H9 (cell line): ENCODE data around the gene THSD4. TPM values are rescaled to one million over a fixed set of nuclear protein-coding genes. Genes with fewer than 3 reads are reported as not detected.

Experiments
- DNase-seq: peaks from one replicate; pipeline ENCODE4 v3.0.0-alpha.2; 2017
- H2AFZ ChIP-seq: one replicate; pipeline ENCODE4 v1.6.1; 2013; ENCODE audit warnings: mild to moderate bottlenecking, low read length, control low read depth, moderate library complexity
- H2AK5ac ChIP-seq: 2 replicates; pipeline ENCODE4 v1.6.1; 2013; ENCODE audit warnings: low read length, control low read depth, mixed read lengths; ENCODE audit not compliant: insufficient read length
- H2BK120ac ChIP-seq: one replicate; pipeline ENCODE4 v1.6.1; 2013; ENCODE audit warnings: low read depth, mild to moderate bottlenecking, low read length, control low read depth, inconsistent platforms; ENCODE audit not compliant: poor library complexity, severe bottlenecking
- H2BK12ac ChIP-seq: 2 replicates; pipeline ENCODE4 v1.6.1; 2013; ENCODE audit warnings: low read length, control low read depth, mixed read lengths, low read depth; ENCODE audit not compliant: insufficient read length
- H2BK15ac ChIP-seq: 2 replicates; pipeline ENCODE4 v1.6.1; 2013; ENCODE audit warnings: low read depth, low read length, control low read depth
- H2BK20ac ChIP-seq: one replicate; pipeline ENCODE4 v1.6.1; 2013; ENCODE audit warnings: low read depth, mild to moderate bottlenecking, low read length, control low read depth, inconsistent platforms; ENCODE audit not compliant: poor library complexity, severe bottlenecking
- H2BK5ac ChIP-seq: 2 replicates; pipeline ENCODE4 v1.6.1; 2013; ENCODE audit warnings: low read length, control low read depth, mixed read lengths; ENCODE audit not compliant: insufficient read length
- H3K14ac ChIP-seq: 2 replicates; pipeline ENCODE4 v1.6.1; 2013; ENCODE audit warnings: low read length, control low read depth; ENCODE audit not compliant: insufficient read depth
- H3K18ac ChIP-seq: 2 replicates; pipeline ENCODE4 v1.6.1; 2013; ENCODE audit warnings: low read depth, mild to moderate bottlenecking, mixed read lengths, low read length, control low read depth; ENCODE audit not compliant: insufficient read length
- H3K23ac ChIP-seq: 2 replicates; pipeline ENCODE4 v1.6.1; 2013; ENCODE audit warnings: low read length, control low read depth, mixed read lengths, low read depth; ENCODE audit not compliant: insufficient read length
- H3K23me2 ChIP-seq: 2 replicates; pipeline ENCODE4 v1.6.1; 2013; ENCODE audit warnings: low read depth, mild to moderate bottlenecking, mixed read lengths, low read length, control low read depth; ENCODE audit not compliant: insufficient read length, poor library complexity, severe bottlenecking
- H3K27ac ChIP-seq: 2 replicates; pipeline ENCODE4 v1.5.1; 2013; ENCODE audit warnings: low read length, control low read depth, mixed read lengths, low read depth; ENCODE audit not compliant: insufficient read length
- H3K27me3 ChIP-seq: 2 replicates; pipeline ENCODE4 v1.6.1; 2013; ENCODE audit warnings: low read length, control low read depth, inconsistent platforms; ENCODE audit not compliant: insufficient read depth
- H3K4ac ChIP-seq: 2 replicates; pipeline ENCODE4 v1.6.1; 2013; ENCODE audit warnings: low read depth, mild to moderate bottlenecking, control low read depth, inconsistent platforms, low read length, moderate library complexity
- H3K4me1 ChIP-seq: 2 replicates; pipeline ENCODE4 v1.6.1; 2013; ENCODE audit warnings: low read length, control low read depth, inconsistent platforms; ENCODE audit not compliant: insufficient read depth
- H3K4me2 ChIP-seq: 2 replicates; pipeline ENCODE4 v1.6.1; 2013; ENCODE audit warnings: low read length, control low read depth, mixed read lengths; ENCODE audit not compliant: insufficient read length, insufficient read depth
- H3K56ac ChIP-seq: 2 replicates; pipeline ENCODE4 v1.6.1; 2013; ENCODE audit warnings: low read depth, mild to moderate bottlenecking, mixed read lengths, low read length, control low read depth; ENCODE audit not compliant: insufficient read length
- H3K79me1 ChIP-seq: 2 replicates; pipeline ENCODE4 v1.6.1; 2013; ENCODE audit warnings: low read depth, mild to moderate bottlenecking, moderate library complexity, low read length, control low read depth, inconsistent platforms; ENCODE audit not compliant: insufficient read depth, poor library complexity, severe bottlenecking
- H3K79me2 ChIP-seq: 2 replicates; pipeline ENCODE4 v1.6.1; 2013; ENCODE audit warnings: low read length, control low read depth, inconsistent platforms; ENCODE audit not compliant: insufficient read depth
- H3K9ac ChIP-seq: 2 replicates; pipeline ENCODE4 v1.6.1; 2013; ENCODE audit warnings: low read length, control low read depth, mixed read lengths; ENCODE audit not compliant: insufficient read length; ENCODE audit errors: extremely low read depth
- H3K9me3 ChIP-seq: one replicate; pipeline ENCODE4 v1.6.1; 2013; ENCODE audit warnings: low read depth, low read length, inconsistent platforms; ENCODE audit not compliant: control insufficient read depth
- H3T11ph ChIP-seq: one replicate; pipeline ENCODE4 v1.6.1; 2013; ENCODE audit warnings: mild to moderate bottlenecking, low read length, control low read depth, inconsistent platforms
- H4K20me1 ChIP-seq: one replicate; pipeline ENCODE4 v1.6.1; 2013; ENCODE audit not compliant: control insufficient read depth, insufficient read length, insufficient read depth
- H4K5ac ChIP-seq: 2 replicates; pipeline ENCODE4 v1.6.1; 2013; ENCODE audit warnings: low read depth, mild to moderate bottlenecking, mixed read lengths, low read length, control low read depth; ENCODE audit not compliant: insufficient read length
- H4K8ac ChIP-seq: replicated peaks from 2 replicates; pipeline ENCODE4 v1.6.1; 2013; ENCODE audit warnings: low read length, control low read depth, mixed read lengths, low read depth; ENCODE audit not compliant: insufficient read length
- H4K91ac ChIP-seq: 2 replicates; pipeline ENCODE4 v1.6.1; 2013; ENCODE audit warnings: low read depth, mild to moderate bottlenecking, moderate library complexity, mixed read lengths, low read length, control low read depth; ENCODE audit not compliant: insufficient read length
- H3K27ac Mint-ChIP-seq, 3 experiments: 2 replicates in 2 of 3; 3 replicates in 1 of 3; pipeline ENCODE4 v1.8.0; 2020 to 2021; ENCODE audit warnings: mixed read lengths in 3 of 3, mild to moderate bottlenecking in 1 of 3, moderate library complexity in 1 of 3
- H3K27me3 Mint-ChIP-seq: 2 replicates; pipeline ENCODE4 v1.8.0; 2021; ENCODE audit warnings: low read depth, mild to moderate bottlenecking, moderate library complexity, mixed read lengths
- H3K36me3 Mint-ChIP-seq, 3 experiments: 2 replicates in 2 of 3; 3 replicates in 1 of 3; pipeline ENCODE4 v1.8.0; 2020 to 2021; ENCODE audit warnings: low read depth in 3 of 3, mixed read lengths in 3 of 3; ENCODE audit not compliant: insufficient read depth in 1 of 3
- H3K4me1 Mint-ChIP-seq, 2 experiments: 2 replicates each; pipeline ENCODE4 v1.8.0; 2020; ENCODE audit warnings: mixed read lengths in 2 of 2
- H3K4me3 Mint-ChIP-seq, 2 experiments: 2 replicates in 1 of 2; 3 replicates in 1 of 2; pipeline ENCODE4 v1.8.0; 2020 to 2021; ENCODE audit warnings: mild to moderate bottlenecking in 2 of 2, mixed read lengths in 2 of 2, moderate library complexity in 1 of 2
- H3K9me3 Mint-ChIP-seq, 2 experiments: 2 replicates in 1 of 2; 3 replicates in 1 of 2; pipeline ENCODE4 v1.8.0; 2020; ENCODE audit warnings: mild to moderate bottlenecking in 2 of 2, mixed read lengths in 2 of 2, moderate library complexity in 1 of 2
- WGBS: extraction: QIAGEN DNeasy Blood & Tissue Kit; methylation state at CpG from one replicate; pipeline ENCODE4 v1.1.7; 2013; ENCODE audit warnings: missing lambda C conversion rate, low lambda C conversion rate, mixed read lengths; ENCODE audit not compliant: insufficient read length; ENCODE audit errors: extremely low coverage; 5-methylcytosine and 5-hydroxymethylcytosine counted together
- total RNA-seq: library from RNA; stranded (reverse); gene quantifications from 2 replicates; pipeline ENCODE4 v1.2.1, GENCODE V29; 2021
- TF ChIP-seq, protein P1 (sequence below): fragments of 200-600 bp; sonication (generic); conservative IDR thresholded peaks from 3 replicates; pipeline ENCODE4 v1.8.0; 2021; ENCODE audit warnings: antibody characterized with exemption, mild to moderate bottlenecking

THSD4 gene
- total RNA-seq, 1 experiment from 2014 or later: 5.5 TPM

DNA sequence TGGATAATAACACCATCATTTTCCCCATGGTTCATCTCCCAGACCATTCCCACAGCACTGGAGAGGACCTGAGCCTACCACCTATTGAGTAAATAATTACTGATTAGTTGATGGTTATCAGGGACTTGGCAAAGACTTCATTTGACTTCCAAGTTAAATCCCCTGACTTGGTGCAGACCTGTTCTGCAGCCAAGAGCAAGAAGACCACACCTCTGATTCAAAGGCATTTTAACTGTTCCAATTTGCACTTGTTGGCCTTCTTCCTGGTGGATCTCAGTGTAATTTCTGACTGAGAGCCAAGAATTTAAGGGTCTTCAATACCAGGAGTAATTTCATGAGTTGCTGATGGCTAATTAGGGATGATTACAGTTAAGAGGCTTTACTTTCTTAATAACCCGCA, 24.0 kb downstream of the THSD4 start:
- Histone ChIP-seq H3K9me3 (no peaks in the 10 kb centered on the region), H3K56ac (no peak overlapping the region), H3K23me2 (no peaks in the 10 kb centered on the region), H2BK12ac (no peak overlapping the region), H2BK20ac (no peak overlapping the region), H3T11ph (no peak overlapping the region), H2AFZ (no peak overlapping the region), H2BK120ac (no peak overlapping the region), H3K27me3 (no peaks in the 10 kb centered on the region), H3K14ac (no peak overlapping the region), H2BK5ac (no peak overlapping the region), H4K20me1 (no peaks in the 10 kb centered on the region), H3K23ac (no peak overlapping the region), H3K4ac (no peak overlapping the region), H3K4me1 (no peaks in the 10 kb centered on the region; the same call in 1 of the 2 replicates), H4K8ac (no peak overlapping the region), H3K18ac (no peak overlapping the region), H3K9ac (no peak overlapping the region), H2BK15ac (no peak overlapping the region), H3K27ac (no peak overlapping the region), H3K79me2 (no peaks in the 10 kb centered on the region), H3K4me2 (no peak overlapping the region), H3K79me1 (no peaks in the 10 kb centered on the region), H2AK5ac (no peak overlapping the region), H4K91ac (no peak overlapping the region), H4K5ac (no peak overlapping the region)
- WGBS: no CpG with 5 or more reads among the region's 1 CpG
- no peak for DNase-seq
- Mint-ChIP-seq H3K36me3 (peaks cover 0 to 5% (median 3%) of the 10 kb centered on the region in 3 experiments; a peak in 3 of 7 replicates), H3K27ac (no peak overlapping the region), H3K4me1 (peaks cover 18 to 20% of the 10 kb centered on the region in 2 experiments), H3K27me3 (no peaks in the 10 kb centered on the region), H3K9me3 (no peaks in the 10 kb centered on the region; a peak in 1 of 5 replicates), H3K4me3 (no peak overlapping the region)
- TF ChIP-seq, protein P1, sequence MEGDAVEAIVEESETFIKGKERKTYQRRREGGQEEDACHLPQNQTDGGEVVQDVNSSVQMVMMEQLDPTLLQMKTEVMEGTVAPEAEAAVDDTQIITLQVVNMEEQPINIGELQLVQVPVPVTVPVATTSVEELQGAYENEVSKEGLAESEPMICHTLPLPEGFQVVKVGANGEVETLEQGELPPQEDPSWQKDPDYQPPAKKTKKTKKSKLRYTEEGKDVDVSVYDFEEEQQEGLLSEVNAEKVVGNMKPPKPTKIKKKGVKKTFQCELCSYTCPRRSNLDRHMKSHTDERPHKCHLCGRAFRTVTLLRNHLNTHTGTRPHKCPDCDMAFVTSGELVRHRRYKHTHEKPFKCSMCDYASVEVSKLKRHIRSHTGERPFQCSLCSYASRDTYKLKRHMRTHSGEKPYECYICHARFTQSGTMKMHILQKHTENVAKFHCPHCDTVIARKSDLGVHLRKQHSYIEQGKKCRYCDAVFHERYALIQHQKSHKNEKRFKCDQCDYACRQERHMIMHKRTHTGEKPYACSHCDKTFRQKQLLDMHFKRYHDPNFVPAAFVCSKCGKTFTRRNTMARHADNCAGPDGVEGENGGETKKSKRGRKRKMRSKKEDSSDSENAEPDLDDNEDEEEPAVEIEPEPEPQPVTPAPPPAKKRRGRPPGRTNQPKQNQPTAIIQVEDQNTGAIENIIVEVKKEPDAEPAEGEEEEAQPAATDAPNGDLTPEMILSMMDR: no peak
